Keratinocyte (primary cell): ENCODE data around the gene SORBS2.

Source experiments
- CTCF ChIP-seq, 3 experiments: IDR thresholded peaks in 1 of 3; conservative IDR thresholded peaks in 1 of 3; optimal IDR thresholded peaks in 1 of 3; 2 replicates in 2 of 3; 3 replicates in 1 of 3; pipeline versions ENCODE3 to v1.5.1; 2011; ENCODE audit warnings: low read length in 3 of 3, mild to moderate bottlenecking in 3 of 3, moderate library complexity in 2 of 3, control low read depth in 1 of 3, inconsistent platforms in 1 of 3; ENCODE audit not compliant: insufficient read depth in 2 of 3; ENCODE audit errors: extremely low read depth in 1 of 3
- EZH2 ChIP-seq: IDR thresholded peaks from one replicate; pipeline ENCODE4 v1.6.1; 2012; ENCODE audit warnings: inconsistent platforms, mild to moderate bottlenecking, low read length, moderate library complexity

- TF ChIP-seq CTCF (optimal IDR thresholded peaks at IDR 0.05 in 1 of 3, IDR thresholded peaks at IDR 0.05 in 1 of 3, conservative IDR thresholded peaks at IDR 0.05 in 1 of 3; ENCODE audit: extremely low read depth in 1 of 3, insufficient read depth in 2 of 3, low read length in 3 of 3) (no peak), EZH2 (no peak)
Measured at GRCh38 chr4:185800266-185800945, 11.6 kb downstream of the SORBS2 start.
